NCI-H2171 treated with DMSO at 0.1 percent for 48 hours (cell line): ENCODE data around the gene SLC27A1.

Experiments
- DNase-seq: peaks from one replicate; lab custom pipeline; 2025; lab: John Stamatoyannopoulos, UW

SLC27A1 gene

DNA sequence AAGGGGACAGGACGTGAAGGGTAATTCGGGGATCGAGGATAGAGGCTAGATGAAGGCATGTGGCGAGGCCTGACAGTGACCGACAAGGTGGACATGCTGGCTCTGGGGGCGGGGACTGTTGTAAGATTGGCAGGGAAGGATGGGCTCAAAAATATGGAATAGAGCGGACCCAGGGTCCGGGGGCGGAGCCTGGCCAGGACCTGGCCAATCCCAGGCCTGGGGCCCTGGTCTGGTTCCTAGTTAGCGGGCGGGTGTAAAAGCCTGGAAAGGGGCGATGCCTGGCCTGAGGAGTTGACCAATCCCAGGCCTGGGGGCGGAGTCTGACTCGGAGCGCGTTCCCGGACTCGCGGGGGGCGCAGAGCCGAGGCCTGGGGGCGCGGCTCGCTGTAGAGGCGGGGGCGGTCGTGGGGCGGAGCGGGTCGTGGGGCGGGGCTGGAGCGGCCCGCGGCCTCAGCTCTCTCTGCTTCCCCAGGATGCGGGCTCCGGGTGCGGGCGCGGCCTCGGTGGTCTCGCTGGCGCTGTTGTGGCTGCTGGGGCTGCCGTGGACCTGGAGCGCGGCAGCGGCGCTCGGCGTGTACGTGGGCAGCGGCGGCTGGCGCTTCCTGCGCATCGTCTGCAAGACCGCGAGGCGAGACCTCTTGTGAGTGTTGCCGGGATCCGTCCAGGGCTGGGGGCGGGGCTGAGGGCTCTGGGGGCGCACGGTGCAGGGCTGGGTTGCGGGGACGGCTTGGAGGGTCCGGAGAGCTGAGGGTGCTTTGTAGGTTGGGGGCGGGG lies at the start of gene SLC27A1:
TSS of gene SLC27A1 (plus strand) at position 457 of the 774 bp plus-strand sequence. CDS start at position 474, 17 bp downstream.
- peak; percentile 98 for DNase-seq

DNA sequence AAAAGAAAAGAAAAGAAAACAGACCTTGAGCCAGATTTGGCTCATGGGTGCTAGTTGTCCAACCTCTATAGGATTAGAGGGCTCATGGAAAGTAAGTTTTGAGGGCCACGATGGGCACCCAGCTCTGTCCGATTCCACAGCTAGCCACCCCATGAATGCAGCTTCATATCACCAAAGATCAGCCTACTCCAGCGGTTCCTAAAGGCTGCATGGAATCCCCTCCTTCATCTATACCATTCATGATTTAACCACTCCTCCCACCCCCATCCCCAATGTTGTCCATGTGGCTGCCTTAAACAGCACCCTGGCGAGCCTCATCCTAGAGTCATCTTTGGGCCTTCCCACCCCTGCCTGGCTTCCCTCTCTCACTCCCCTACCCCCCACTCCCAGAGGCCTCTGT lies 48.4 kb upstream of the SLC27A1 start:
- DNase-seq = no peak

GRCh38 chr19:17423429-17424208 lies 46.7 kb upstream of the SLC27A1 start:
- no peak for DNase-seq

- no peak for DNase-seq
Measured at GRCh38 chr19:17424743-17425365, 45.5 kb upstream of the SLC27A1 start.

- DNase-seq = no peak
Measured at GRCh38 chr19:17429641-17430113, 40.6 kb upstream of the SLC27A1 start.

GRCh38 chr19:17431417-17431816 lies 38.9 kb upstream of the SLC27A1 start:
- DNase-seq = no peak

GRCh38 chr19:17435218-17435617 lies 35.1 kb upstream of the SLC27A1 start:
- DNase-seq = no peak

- no peak for DNase-seq
Measured at GRCh38 chr19:17436094-17436873, 34.0 kb upstream of the SLC27A1 start.

GRCh38 chr19:17436874-17437267 lies 33.5 kb upstream of the SLC27A1 start:
- no peak for DNase-seq

GRCh38 chr19:17441241-17442021 lies 28.9 kb upstream of the SLC27A1 start:
- peak; percentile 42 for DNase-seq

- no peak for DNase-seq
Measured at GRCh38 chr19:17445526-17446165, 24.7 kb upstream of the SLC27A1 start.

- DNase-seq = no peak
Measured at GRCh38 chr19:17447704-17448130, 22.6 kb upstream of the SLC27A1 start.

GRCh38 chr19:17448131-17448967 lies 22.0 kb upstream of the SLC27A1 start, which contains the start of gene TMEM221:
Gene TMEM221 (minus strand): TSS chr19:17448668. CDS start chr19:17448462, 206 bp downstream.
- no peak for DNase-seq

DNA sequence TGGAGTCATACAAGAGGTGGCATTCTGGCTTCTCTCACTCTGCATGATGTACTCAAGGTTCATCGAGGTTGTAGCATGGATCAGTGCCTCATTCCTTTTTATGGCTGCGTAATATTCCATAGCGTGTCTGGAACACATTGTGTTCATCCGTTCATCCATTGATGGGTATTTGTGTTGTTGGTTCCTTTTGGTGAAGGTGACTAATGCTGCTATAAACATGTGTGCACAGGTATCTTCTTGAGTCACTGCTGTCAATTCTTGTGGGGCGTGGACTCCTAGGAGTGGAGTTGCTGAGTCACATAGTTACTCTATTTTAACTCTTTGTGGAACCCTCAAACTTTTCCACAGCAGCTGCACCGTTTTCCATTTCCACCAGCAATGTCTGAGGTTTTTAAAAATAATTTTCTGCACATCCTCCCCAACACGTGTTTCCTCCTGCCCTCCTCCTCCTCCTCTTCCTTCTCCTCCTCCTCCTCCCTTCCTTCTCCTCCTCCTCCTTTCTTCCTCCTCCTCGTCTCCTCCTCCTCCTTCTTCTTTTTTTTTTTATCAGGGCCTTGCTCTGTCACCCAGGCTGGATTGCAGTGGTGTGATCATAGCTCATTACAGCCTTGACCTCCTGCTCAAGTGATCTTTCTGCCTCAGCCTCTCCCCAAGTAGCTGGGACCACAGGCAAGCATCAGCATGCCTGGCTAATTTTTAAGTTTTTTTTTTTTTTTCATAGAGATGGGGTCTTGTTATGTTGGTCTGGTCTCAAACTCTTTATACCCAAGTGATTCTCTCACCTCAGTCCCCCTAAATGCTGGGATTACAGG lies 19.9 kb upstream of the SLC27A1 start:
- no peak for DNase-seq

- no peak for DNase-seq
Measured at GRCh38 chr19:17451820-17452219, 18.5 kb upstream of the SLC27A1 start.

- DNase-seq = peak; percentile 66
Measured at GRCh38 chr19:17454576-17455071, 15.7 kb upstream of the SLC27A1 start.

DNA sequence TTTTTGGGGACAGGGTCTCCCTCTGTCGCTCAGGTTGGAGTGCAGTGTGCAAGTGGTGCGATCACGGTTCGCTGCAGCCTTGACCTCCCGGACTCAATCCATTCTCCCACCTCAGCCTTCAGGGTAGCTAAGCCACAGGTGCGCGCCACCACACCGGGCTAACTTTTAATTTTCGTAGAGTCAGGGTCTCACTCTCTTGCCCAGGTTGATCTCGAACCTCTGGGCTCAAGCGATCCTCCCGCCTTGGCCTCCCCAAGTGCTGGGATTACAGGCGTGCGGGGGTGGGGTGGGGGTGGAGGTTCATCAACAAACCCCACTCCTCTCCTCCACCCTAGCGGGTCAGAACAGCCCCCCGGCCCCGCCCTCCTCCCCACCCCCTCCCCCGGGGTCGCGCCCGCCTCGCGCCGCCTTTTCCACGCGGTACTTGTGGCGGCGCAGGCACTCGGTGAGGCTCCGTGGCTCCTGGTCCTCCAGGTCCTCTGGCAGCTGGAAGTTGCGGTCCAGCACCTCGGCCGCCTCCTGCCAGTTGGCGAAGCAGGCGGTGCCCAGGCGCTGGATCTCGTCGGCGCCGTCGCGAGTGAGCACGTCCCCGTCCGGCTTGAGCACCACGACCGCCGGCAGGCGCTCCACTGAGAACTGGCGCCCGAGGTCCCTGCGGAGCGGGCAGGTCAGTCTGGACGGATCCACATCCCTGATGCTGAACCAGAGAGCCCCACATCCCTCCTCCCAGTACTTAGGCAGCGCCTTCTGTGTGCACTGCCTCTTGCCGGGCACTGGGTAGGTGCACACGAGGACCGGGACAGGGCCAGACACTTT lies 14.8 kb upstream of the SLC27A1 start:
- no peak for DNase-seq
